AG09319 (cell line): ENCODE measurements around the gene ARHGAP22.

ENCODE experiments used
- DNase-seq: peaks from one replicate; pipeline ENCODE4 v3.0.0-alpha.2; 2010; ENCODE audit warnings: low read depth; ENCODE audit errors: extremely low read depth
- CTCF ChIP-seq: IDR thresholded peaks from 2 replicates; pipeline ENCODE4 v1.5.1; 2011; ENCODE audit warnings: low read depth, mild to moderate bottlenecking, inconsistent platforms, low read length, moderate library complexity

Gene ARHGAP22

DNA sequence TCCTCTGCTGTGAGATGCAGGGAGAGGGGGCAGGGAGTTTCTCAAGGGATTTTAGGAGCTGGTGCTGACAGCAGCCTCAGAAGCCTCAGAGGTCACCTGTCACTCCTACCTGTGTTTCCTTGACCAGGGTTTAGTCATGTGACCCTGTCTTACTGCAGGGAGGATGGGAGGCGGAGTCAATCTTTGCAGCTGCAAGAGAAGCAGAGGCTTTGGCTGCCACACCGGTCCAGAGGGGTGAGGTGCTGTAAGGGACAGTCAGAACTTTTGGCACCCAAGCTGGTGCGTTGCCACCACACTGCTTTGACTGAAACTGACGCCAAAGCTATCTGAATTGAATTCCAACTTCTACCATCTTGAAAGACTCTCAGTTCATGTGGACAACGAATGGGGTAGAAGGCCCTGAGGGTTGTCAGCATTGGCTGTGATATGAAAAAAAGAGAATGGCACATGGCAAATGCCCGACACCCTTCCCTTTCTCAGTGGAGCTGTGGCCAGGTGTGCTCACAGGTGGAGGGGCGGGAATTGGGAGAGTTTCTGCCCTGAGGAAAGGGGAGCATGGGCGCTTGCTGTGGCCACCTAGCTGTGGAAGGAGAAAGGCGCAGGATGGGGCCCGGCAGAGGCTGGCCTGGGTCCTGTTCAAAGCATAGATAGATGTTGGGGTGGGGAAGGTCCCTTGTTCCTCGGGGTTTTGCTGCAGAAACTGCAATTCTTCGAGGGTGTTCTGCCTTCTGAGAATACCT is 69.3 kb downstream of the ARHGAP22 start:
- no peak for DNase-seq
- TF ChIP-seq CTCF: no peak

- no peak for TF ChIP-seq CTCF
Measured at GRCh38 chr10:48533951-48534720, 70.7 kb downstream of the ARHGAP22 start.

GRCh38 chr10:48533540-48533939 is 71.3 kb downstream of the ARHGAP22 start:
- no peak for DNase-seq
- no peak for TF ChIP-seq CTCF

More at GRCh38 chr10:48533951-48534720, 70.7 kb downstream of the ARHGAP22 start:
- peak; percentile 10 for DNase-seq

DNA sequence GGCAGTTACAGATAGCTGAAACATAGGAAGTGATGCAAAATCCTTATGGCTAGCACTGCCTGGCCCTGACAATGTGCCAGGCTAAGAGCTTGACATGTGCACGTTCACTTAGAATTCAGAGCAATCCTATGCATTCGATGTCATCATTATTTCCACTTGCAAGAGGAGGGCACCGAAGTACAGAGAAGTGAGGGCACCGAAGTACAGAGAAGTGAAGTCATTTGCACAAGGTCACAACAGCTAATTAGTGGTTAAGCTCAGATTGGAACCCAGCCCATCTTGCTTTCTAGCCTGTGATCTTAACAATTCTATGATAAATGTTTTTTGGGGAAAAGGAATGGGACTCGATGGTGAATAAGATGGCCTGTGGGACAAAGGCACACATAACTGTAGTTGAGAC is 73.4 kb downstream of the ARHGAP22 start:
- DNase-seq: no peak
- no peak for TF ChIP-seq CTCF

GRCh38 chr10:48529331-48529730 is 75.5 kb downstream of the ARHGAP22 start:
- TF ChIP-seq CTCF: no peak
- no peak for DNase-seq

DNA sequence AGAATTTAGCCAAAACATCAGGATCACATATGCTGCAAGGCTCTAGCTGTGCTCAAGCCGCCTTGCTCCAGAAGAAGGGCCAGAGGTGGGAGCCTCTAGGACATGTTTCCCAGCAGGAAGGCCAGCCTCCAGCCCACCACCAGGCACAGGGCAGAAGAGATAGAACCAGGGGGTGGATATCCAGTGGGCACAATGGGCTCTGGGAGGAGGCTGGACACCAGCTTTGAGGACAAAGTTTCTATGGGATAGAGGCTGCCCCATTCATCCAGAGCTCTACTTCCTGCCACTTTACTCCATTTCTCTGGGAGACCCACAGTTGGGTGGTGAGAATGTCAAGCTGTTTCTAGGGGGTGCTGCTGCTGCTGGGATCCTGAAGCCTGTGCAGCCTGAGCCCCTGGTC is 77.1 kb downstream of the ARHGAP22 start:
- TF ChIP-seq CTCF: no peak

DNA sequence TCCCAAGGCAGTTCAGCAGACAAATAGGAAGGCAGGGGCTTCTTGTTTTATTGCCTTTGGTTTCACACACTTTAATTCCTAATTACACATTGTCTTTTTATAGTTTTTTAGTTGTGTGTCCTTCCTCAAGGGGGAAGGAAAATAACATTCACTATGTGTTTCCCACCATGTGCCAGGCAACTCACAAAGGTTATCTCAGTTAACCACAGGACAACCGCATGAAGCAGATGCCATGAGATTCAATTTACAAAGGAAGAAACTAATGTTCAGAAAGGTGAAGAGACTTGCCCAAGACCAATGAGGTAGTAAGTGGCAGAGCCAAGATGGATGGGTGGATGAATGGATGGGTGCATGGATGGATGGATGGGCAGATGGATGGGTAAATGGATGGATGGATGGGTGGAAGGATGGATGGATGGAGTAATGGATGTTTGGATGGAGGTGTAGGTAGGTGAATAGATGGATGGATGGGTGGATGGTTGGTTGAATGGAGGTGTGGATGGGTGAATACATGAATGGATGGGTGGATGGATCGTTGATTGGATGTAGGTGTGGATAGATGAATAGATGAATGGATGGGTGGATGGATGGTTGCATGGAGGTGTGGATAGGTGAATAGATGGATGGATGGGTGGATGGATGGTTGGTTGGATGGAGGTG is 77.9 kb downstream of the ARHGAP22 start:
- TF ChIP-seq CTCF: no peak
- no peak for DNase-seq

More for the DNA sequence above, 77.1 kb downstream of the ARHGAP22 start:
- no peak for DNase-seq
